Hematopoietic multipotent progenitor cell (in vitro differentiated cells): ENCODE data around the gene NOS1AP. TPM values are rescaled to one million over a fixed set of nuclear protein-coding genes. Genes with fewer than 3 reads are reported as not detected.

Source experiments
- DNase-seq, 3 donors: peaks; one replicate each; pipeline ENCODE4 v3.0.0-alpha.2; 2011 to 2015; ENCODE audit warnings: low read depth in 2 of 3, low spot score in 2 of 3
- total RNA-seq: library from RNA; depleted of rRNA; stranded (reverse); fragments of >200 nt; gene quantifications from one replicate; pipeline ENCODE4 v1.2.3, GENCODE V29; 2012

The NOS1AP gene
- total RNA-seq, 1 donor = under 0.01 TPM

- DNase-seq = no peak
Observed at GRCh38 chr1:162373541-162374260, 304.2 kb downstream of the NOS1AP start.

DNA sequence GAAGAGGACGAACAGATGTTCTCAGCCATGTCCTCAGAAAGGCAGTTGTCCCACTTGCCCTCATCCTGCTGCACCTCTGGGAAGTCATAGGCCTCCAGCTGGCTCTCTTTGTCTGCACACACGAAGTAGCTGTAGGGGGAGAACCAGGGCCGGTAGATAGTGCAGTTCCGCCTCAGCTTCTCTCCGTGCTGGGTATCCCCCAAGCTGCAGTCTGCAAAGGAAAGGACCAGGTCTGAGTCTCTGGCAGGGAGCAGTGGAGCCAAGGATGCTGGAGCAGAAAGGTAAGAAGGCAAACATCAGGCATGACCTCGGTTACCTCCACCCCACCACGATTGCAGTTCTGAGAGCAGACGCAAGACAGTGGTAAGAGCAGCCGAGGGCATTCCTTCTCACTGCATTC, 304.9 kb downstream of the NOS1AP start:
- DNase-seq = no peak

DNA sequence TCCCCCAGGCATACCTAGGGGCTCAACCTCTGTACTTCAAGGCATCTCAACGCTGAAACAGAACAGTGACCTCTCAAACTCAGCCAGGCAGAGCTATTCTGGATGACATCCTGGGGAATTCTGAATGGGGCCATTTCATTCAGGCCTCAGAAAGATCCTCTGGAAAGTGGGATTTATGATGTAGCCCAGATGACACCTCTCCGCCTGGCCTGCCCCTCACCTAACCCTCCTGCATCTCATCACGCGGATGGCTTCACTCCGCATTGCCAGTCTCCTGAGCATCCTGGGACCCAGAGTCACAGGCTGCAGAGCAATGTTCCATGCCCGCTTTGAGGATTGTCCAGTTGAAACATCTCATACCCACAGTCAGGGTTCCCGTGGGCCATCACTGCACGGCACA, 306.0 kb downstream of the NOS1AP start:
- DNase-seq = no peak

- no peak for DNase-seq
Observed at GRCh38 chr1:162376691-162377090, 307.2 kb downstream of the NOS1AP start, which contains the start of gene SPATA46. Gene SPATA46, minus strand, starts transcription at chr1:162376854. Its CDS starts 64 bp downstream, at chr1:162376790.

DNA sequence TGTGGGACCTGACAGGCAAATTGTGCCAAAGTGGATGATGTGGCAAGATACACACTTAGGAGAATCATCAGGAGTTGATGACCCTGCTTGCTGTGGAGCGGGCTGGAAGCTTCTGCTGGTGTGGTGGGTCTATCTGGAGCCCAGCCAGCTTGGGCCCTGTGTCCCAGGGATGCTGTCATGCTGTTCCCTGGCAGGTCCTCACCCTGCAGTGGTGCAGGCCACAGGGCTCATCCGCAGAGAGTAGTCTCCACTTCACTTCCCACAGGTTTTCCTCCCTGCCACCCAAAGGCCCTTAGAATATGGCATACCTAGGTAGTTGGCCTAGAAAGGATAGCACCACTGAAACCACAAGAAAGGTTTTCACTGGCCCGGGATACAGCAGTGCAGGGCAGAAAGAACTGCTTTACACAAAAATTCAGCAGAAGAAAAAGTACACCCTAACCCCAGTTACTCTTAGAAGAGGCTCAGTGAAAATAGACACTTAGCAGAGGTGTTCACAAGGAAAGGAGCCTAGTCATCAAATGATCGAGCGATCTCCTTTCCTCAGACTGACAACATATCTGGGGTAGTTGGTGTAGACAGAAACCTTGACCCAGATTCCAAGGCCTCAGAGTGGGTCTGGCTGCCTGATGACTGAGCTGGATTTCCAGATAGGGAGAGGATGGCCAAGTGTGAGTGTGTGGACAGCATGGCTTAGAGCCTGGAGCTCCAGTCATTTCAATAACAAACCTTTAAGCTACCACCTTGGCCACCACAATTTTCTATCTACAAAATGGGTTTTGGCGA, 310.8 kb downstream of the NOS1AP start:
- DNase-seq = no peak

DNA sequence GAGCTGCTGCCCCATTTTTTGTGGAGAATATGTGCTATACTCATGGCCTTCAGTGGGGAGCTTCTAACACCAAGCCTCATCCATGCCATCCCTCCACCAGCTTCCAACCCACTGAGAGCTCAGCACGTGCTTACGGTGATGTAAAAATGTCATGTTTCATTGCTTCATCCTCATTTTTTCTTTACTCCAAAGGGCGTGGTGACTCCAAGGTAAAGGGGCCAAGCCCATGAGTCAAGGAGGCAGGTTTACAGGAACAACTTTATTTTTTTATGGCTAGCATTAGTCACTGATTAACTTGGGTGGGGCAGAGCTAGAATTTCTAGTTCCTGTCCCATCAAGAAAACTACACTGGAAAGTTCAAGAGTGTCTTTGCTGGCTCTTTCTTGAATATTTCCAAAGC, 311.9 kb downstream of the NOS1AP start, which contains the start of gene C1orf226:
TSS of gene C1orf226 (plus strand) at position 346 of the 400 bp plus-strand sequence. CDS start 174 bp downstream, outside the sequence.
- no peak for DNase-seq

GRCh38 chr1:162381941-162382750, 312.7 kb downstream of the NOS1AP start:
- DNase-seq = no peak

DNA sequence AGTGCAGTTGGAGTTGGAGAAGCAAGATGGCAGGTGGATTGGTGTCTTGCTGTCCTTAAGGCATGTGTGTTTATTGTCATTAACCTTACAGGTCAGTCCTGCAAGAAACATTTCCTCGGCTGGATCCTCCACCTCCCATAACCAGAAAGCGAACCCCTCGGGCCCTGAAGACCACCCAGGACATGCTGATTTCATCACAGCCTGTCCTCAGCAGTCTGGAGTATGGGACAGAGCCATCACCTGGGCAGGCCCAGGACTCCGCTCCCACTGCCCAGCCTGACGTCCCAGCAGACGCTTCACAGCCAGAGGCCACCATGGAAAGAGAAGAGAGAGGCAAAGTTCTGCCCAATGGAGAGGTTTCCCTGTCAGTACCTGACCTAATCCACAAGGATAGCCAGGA, 313.6 kb downstream of the NOS1AP start:
- no peak for DNase-seq

DNA sequence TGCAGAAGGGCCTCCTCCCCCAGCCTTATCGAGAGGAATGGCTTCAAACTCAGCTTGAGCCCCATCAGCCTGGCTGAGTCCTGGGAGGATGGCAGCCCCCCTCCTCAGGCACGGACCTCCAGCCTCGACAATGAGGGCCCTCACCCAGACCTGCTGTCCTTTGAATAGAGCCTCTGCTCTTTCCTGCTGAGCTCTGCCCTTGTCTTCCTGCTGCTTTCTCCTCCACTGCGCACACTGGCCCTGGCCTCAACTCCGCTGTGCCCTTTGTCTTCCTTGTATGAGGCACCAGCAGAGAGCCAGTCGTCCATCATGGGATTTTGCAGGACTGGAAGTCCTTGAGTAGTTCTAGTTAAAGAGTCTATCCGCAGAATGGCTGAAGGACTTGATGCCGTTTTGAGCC, 314.0 kb downstream of the NOS1AP start:
- no peak for DNase-seq

DNA sequence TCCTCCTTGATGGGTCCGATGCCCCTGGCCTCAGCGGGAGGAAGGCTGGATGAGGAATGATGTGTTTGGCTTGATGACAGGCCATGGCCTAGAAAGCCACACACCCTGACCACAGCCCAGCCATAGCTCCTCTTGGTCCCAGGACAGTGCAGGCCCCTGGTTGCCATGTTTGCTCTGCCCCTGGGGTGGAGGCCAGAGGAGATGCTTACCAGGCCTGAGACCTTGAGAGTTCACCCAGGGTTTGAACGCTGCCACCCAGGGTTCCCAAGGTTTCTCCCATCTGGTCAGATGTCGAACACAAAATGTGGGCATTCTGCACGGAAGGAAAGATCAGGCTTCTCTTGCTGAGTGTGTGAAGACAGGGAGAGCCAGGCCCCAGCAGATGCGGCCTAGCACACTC, 314.6 kb downstream of the NOS1AP start:
- DNase-seq = no peak

- DNase-seq = no peak
Observed at GRCh38 chr1:162384601-162385279, 315.2 kb downstream of the NOS1AP start.

DNA sequence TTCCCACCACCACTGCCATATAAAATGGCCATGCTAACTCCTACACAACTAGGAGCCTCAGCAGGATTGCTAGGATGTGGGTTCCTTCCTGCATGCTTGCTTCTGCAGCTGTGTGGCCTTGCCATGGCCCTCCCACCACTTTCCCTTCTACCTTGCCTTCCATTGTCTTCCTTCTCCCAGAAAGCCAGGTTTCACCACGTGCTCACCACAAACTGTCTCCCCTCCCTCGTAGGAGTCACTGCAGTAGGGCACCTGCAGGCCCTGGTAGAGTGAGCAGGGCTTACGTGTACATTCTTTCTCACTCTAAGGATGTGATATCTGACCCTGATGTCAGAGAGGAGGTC, 315.8 kb downstream of the NOS1AP start:
- DNase-seq = no peak

GRCh38 chr1:162385702-162386101, 316.2 kb downstream of the NOS1AP start:
- DNase-seq = no peak

DNA sequence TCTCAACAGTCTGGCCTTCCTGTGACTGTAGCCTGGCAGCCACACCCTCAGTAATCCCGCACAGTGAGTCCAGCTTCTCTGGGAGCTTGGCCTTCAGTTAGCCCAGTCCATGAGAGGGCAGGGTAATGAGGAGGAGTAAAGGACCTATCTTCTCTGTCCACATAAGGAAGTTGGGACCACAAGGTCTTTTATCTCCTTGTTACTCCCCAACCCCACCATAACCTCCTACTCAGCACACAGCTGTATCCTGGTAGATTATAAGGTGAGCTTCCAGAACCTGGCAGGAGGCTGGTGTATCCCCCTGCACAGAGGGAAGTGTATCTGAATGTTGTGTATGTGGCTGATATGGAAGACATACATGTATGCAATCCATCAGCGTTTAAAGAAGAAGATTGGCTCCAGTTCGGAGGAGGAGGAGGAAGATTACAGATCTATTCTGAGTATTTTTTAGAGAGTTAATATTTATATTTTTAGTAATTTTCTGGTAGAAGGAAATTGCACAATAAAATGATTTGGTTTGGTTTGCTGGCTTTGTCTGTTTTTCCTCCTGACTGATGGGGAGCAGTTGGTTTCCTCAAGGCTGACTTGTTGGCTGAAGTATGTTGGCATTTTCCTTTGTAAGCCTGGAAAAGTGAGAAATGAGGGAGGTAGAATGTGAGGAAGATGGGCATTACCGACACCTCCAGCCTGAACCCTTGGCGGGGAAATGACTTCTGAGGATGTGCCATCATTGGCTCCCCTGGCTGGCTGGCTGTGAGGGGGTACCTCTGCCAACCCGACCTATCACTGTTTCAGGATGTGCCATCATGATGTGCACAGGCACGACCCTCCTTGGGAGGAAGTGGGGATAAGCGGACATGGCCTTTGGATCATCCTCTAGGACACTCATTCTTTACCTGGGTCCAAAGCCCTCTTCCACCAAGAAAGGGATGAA, 317.1 kb downstream of the NOS1AP start:
- DNase-seq = peak in 1 of 3 donors; percentile 36

DNA sequence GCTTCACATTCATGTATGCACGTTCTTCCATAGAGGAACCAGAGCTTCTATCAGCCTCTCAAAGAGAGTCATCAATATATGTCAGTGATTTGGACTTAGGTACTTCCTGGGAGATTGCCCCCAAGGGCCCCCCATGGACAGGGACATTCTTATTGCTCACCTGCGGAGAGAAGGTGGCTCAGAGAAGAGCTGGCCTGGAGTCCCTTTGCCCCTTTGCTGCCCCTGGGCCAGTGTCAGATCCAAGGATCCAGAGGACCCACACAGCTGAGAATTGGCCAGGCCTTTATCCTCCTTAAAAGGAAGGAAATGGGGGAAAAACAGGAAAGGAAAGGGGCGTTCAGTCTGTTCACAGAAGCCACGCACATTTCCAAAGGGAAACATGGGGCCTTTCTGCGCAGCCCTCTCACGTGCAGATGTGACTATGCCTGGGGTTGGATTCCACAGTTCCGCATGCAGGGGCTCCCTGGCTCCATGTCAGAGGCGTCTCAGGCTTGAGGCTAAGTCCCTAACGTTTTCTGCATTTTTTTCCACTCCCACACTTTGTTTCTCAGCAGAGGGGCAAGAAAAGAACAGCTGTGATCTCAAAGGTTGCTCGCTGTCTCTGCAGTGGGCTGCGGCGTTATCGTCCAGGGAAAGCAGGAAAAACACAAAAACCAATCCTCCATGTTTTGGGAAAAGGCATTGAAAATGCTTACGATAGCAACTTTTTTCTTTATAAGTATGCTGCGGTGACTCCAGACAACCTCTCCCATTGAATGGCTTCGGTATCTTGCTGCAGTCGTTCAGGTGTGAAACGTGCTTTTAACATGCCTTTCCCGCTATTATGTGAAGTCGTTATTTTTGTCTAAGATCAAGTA, 318.0 kb downstream of the NOS1AP start:
- no peak for DNase-seq

DNA sequence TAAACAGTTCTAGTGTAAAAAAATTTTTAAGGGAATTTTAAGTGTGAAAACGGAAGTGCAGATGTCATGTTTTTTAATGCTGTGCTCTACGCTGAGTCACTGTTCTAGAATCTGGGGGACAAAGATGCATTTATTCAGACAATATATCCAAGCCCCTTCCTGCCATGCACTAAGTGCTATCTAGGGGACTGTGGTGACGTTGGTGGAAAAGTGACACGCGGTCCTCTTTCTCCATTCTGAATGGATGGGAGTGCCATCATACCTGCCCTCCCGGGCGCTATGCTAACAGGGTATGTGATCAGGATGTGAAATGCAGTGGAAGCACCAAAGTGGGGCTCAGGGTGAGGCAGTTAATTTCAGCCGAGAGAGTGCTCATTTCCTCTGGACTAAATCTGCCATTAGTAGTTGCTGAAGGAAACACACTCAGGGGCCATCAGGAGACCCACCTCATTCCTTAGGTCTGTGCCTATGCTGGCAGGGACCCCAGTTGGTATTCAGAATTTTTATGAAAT, 318.6 kb downstream of the NOS1AP start:
- no peak for DNase-seq

DNA sequence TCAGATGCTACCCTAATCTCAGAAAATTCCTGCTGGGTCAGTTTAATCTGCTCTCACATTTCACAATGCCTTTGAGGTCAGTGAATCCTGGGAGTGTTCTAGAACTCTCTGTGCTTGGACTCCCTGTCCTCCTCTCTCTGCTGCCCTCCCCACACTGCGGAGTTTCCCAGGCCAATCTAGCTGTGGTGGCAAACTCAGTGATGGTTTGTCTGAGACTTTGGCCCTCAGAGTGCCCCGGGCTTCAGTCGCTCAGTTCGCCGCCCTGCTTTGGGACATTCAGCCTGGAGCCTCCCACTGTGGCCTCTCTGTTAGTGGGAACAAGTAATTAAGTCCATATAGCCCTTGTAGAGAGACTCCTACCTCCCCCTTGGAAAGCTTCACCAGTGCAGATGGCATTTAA, 319.1 kb downstream of the NOS1AP start:
- DNase-seq = no peak

GRCh38 chr1:162389021-162389818, 319.7 kb downstream of the NOS1AP start:
- peak in 1 of 3 donors; percentile 61 for DNase-seq
